SIG-M5 (cell line): ENCODE data around the gene CYP19A1.
"Not testable (repeated sequence)": the region's sequence is repeated elsewhere in the genome, so short reads cannot be mapped to it uniquely, and the experiment has no call there.

Experiments
- DNase-seq: peaks from one replicate; lab custom pipeline; 2025; lab: John Stamatoyannopoulos, UW

CYP19A1 gene

GRCh38 chr15:51289290-51289689 is 49.1 kb downstream of the CYP19A1 start:
- DNase-seq = no peak

GRCh38 chr15:51288143-51289065 is 50.0 kb downstream of the CYP19A1 start:
- no peak for DNase-seq

- DNase-seq = no peak
Observed at GRCh38 chr15:51286816-51287215, 51.6 kb downstream of the CYP19A1 start.

- DNase-seq = no peak
Observed at GRCh38 chr15:51285399-51285798, 53.0 kb downstream of the CYP19A1 start.

GRCh38 chr15:51284871-51285270 is 53.5 kb downstream of the CYP19A1 start:
- no peak for DNase-seq

- no peak for DNase-seq
Observed at GRCh38 chr15:51283026-51283425, 55.4 kb downstream of the CYP19A1 start.

- DNase-seq = not testable (repeated sequence)
Observed at GRCh38 chr15:51282241-51282640, 56.2 kb downstream of the CYP19A1 start.

GRCh38 chr15:51281368-51281967 is 56.9 kb downstream of the CYP19A1 start:
- DNase-seq = no peak

GRCh38 chr15:51280838-51281237 is 57.6 kb downstream of the CYP19A1 start:
- no peak for DNase-seq

- no peak for DNase-seq
Observed at GRCh38 chr15:51279391-51279790, 59.0 kb downstream of the CYP19A1 start.

GRCh38 chr15:51277101-51277500 is 61.3 kb downstream of the CYP19A1 start:
- no peak for DNase-seq

GRCh38 chr15:51274956-51275355 is 63.4 kb downstream of the CYP19A1 start:
- DNase-seq = no peak

- no peak for DNase-seq
Observed at GRCh38 chr15:51270706-51271105, 67.7 kb downstream of the CYP19A1 start.

GRCh38 chr15:51269496-51269895 is 68.9 kb downstream of the CYP19A1 start:
- DNase-seq = no peak

GRCh38 chr15:51267703-51268083 is 70.7 kb downstream of the CYP19A1 start:
- DNase-seq = no peak

GRCh38 chr15:51267051-51267702 is 71.2 kb downstream of the CYP19A1 start:
- DNase-seq = no peak

GRCh38 chr15:51266656-51267050 is 71.7 kb downstream of the CYP19A1 start:
- no peak for DNase-seq

- no peak for DNase-seq
Observed at GRCh38 chr15:51265037-51265555, 73.3 kb downstream of the CYP19A1 start.

- no peak for DNase-seq
Observed at GRCh38 chr15:51263726-51264125, 74.7 kb downstream of the CYP19A1 start.

GRCh38 chr15:51263116-51263515 is 75.3 kb downstream of the CYP19A1 start:
- no peak for DNase-seq

- DNase-seq = peak; percentile 29
Observed at GRCh38 chr15:51262463-51262862, 75.9 kb downstream of the CYP19A1 start.

- DNase-seq = not testable (repeated sequence)
Observed at GRCh38 chr15:51261113-51261512, 77.3 kb downstream of the CYP19A1 start.

- DNase-seq = no peak
Observed at GRCh38 chr15:51260202-51260601, 78.2 kb downstream of the CYP19A1 start.
